ENCODE measurements around the gene NR2C2.

NR2C2 gene

DNA sequence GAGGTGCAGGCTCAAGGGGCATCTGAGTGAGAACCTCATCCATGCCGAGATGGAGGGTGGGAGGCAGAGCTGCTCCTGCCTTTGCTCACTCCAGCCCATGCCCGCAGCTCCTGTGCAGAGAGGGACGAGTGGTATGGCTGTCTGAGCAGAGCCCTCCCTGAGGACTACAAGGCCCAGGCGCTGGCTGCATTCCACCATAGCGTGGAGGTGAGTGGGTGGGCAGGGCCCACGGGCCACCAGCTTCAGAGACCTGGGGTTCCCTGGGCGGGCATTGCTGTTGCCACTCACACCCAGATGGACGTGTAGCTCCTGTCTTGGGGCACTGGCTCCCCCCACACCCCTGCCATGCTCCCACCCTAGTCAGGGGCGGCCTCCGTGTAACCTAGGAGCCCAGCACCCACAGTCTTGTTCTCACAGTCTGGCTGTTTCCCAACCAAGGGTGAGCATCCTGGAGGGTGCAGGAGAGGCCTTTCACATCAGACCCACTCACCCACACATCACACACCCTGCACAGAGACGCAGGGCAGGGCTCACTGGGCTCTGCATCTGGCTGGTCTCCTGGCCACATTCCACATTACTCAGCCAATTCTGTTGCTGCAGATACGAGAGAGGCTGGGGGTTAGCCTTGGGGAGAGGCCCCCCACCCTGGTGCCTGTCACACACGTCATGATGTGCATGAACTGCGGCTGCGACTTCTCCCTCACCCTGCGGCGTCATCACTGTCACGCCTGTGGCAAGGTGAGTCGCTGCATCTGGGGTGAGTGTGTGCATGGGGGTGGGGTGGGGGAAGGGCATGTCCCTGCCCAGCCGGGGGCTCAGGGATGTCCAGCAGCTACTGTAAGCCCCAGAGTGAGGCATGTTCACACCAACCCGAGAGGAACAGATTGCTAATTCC lies 25.3 kb upstream of the NR2C2 start:
- DNase-seq (ENCODE audit: low read depth in 3 of 3): no peak

DNA sequence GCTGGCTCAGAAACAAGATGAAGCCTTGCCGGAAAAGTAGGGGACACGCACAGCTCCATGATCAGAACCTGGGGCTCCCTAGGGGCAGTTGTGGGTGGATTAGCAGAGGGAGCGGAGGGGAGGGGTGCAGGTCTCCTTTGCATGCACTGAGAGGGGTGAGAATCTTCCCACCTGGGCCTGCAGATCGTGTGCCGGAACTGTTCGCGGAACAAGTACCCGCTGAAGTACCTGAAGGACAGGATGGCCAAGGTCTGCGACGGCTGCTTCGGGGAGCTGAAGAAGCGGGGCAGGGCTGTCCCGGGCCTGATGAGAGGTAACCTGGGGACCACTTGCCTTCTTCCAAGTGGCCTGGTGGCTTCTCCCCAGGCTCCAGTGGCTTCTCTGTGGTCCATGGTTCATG lies 24.5 kb upstream of the NR2C2 start:
- no peak for DNase-seq (ENCODE audit: low read depth in 3 of 3)

DNA sequence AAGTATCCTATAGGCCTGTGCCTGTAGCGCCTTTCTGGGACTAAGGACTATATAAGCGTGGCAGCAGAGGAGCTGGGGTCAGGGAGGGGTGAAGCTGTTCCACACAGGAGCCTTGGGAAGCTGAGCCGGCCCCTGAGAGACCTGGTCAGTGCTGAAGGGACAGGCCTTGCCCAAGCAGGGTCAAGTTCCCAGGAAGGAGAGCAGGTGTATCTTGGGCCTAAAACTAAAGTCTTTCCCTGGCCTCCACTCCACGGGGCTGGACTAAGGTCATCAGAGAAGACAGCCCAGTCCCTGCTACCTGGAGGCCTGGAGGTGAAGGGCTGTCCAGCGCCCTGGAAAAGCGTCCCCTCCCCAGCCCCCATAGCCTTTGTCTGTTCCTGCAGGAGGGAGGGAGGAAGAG lies 23.9 kb upstream of the NR2C2 start:
- DNase-seq (ENCODE audit: low read depth in 3 of 3): no peak

DNA sequence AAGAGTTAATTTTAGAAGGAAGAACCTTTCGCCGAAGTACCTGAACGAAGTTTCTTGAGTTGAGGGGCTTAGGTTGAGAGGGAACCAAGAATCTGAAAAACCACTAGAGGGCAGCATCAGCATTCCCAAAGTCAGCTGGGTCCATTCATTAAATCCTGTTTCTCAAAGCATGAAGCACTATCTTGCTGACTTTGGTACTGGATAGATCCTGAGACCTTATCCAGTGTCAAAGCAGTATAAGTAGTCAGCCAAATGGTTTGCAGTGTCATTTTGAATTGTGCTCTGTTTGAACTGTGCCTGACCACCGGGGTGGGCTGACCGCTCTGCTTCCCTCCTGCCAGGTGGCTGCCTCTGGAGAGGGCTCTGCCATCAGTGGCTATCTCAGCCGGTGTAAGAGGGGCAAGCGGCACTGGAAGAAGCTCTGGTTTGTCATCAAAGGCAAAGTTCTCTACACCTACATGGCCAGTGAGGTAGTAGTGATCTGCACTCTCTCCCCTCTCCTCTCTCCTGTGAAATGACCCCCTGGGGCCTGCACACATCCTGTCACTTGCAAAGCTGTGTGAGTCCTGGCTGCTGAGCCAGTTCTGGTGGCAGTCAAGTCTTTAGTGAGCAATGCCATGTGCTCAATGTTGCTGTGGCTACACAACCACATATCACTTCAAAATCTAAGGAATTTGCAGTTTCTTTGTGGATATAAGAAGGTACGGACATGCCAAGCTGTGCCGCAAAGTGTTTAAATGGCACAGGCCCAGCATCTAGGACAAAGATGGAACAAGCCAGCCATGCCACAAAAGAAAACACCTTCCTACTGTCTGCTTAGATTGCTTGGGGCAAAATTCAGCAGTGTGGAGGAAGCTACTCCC lies 21.4 kb upstream of the NR2C2 start:
- DNase-seq (ENCODE audit: low read depth in 3 of 3): no peak

DNA sequence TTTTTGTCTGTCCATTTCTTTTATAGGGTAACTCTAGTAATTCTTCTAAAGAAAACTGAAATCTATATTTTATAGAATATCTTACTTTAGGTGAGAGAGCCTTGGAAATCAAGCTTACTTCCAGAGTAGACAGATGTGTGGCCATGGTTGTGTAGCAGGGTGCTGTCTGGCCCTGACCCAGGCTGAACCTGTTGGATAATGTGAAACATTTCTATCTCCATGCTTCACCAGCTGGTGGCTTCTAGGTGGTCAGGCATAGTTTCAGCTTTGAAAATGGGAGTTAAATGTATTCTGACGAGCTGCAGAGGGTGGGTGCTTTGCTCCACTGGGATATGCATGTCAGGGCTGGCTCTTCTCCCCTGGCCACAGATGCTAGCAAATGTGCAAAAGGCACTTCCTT lies 20.8 kb upstream of the NR2C2 start:
- no peak for DNase-seq (ENCODE audit: low read depth in 3 of 3)

DNA sequence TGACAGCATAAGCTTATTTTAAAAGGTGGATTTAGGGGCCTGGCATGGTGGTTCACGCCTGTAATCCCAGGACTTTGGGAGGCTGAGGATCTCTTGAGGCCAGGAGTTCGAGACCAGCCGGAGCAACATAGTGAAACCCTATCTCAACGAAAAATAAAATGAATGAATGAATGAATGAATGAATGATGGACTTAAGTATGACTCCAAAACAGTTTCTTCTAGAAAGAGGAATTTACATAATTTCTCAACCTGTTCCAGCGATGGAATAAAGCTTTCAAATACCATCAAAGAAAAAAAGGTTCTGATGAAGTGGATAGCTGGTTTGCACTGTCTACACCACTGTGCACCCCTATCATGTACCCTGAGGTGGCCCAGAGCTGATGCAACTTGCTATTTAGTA lies 20.1 kb upstream of the NR2C2 start:
- no peak for DNase-seq (ENCODE audit: low read depth in 3 of 3)

DNA sequence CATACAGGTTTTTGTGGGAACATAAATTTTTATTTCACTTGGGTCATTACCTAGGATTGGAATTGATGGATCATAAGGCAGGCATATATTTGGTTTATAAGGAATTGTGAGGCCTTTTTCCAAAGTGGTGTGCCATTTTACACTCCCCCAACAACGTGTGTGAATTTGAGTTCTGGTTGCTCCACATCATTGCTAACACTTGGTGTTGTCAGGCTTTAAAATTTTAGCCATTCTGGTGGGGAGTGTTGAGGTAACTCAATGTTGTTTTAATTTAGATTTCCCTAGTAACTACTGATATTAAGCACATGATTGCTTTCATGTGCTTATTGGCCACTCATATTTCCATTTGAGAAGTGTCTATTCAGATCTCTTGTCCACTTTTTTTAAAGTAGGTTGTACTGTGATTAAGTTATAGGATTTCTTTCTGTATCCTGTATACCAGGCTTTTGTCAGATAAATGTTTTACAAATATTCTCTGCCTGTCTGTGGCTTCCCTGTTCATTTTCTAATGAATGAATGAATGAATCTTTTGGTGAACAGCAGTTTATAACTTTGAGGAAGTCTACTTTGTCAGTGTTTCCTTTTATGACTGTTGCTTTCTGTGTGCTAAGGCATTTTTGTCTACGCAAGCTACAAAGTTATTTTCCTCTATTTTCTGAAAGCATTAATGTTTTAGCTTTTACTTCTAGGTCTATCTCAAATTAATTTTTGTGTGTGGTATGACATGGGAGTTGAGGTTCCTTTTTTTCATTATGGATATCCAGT lies 17.9 kb upstream of the NR2C2 start:
- no peak for DNase-seq (ENCODE audit: low read depth in 3 of 3)

DNA sequence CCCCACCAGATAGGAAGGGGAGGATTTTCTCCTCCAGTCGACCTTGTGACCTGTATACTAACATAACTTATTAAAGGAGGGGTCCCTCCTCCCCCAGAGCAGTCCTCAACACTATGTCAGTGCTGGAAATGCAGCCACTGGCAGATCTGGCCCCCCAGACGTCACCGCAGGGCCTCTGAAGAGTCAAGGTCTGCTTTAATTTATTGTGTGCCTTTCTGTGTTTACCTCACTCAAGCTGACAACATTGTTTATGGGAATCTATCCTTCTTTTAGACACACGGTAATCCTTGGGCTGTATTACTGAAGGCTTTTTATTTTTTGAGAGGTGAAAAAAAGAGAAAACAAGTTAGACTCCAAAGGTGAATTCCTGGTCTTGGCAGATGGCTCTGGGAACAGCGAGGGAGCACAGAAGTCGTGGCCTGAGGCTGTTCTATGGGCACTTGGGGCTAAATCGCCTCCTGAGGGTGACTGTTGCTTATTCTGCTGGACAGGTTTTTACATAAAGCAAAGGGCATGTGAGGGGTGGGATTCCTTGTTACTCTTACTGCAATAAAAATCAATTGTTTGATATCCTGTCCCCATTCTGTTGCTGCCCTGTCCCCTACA lies 13.5 kb upstream of the NR2C2 start:
- DNase-seq (ENCODE audit: low read depth in 3 of 3): no peak

DNA sequence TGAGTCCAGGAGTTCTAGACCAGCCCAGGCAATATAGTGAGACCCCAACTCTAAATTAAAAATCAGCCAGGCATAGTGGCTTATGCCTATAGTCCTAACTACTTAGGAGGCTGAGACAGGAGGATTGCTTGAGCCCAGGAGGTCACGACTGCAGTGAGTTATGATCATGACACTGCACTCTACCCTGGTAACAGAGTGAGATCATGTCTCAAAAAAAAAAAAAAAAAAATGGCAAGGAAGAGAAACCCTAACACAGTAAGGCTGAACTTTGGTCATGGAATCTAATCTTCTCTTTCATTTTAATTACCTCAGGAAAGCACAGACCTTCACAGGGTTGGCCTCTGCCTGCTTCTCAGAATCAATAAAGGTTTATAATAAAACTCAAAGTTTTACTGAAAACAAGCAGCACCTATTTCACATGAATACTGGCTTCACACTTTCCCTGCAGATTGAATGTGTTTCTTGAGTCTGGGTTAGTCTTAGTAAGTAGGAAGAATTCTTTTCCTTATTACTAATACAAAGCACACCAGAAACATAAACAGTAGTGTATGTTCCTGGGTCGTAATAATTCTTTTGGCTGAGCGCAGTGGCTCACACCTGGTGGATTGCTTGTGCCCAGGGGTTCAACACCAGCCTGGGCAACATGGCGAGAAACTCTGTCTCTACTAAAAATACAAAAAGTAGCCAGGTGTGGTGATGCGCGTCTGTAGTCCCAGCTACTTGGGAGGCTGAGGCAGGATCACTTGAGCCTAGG lies 11.6 kb upstream of the NR2C2 start:
- no peak for DNase-seq (ENCODE audit: low read depth in 3 of 3)

DNA sequence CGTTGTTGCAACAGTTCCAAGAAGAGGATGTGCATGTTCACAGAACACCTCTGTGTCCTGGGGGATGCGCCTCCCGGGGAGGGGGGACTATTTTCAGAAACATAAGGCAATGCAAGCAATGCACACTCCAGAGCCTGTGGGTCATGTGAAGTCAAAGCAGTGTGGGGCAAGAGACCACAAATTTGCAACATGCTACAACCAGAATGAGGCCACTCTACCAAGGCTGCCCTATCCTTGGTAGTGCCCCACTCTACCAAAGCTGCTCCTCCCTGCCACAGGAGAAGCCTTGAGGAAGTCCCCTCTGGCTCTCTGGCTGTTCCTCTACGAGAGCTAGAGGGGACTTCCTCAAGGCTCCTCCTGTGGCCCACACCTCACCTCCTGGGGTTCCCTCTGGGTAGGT lies 8.4 kb upstream of the NR2C2 start:
- DNase-seq (ENCODE audit: low read depth in 3 of 3): no peak

DNA sequence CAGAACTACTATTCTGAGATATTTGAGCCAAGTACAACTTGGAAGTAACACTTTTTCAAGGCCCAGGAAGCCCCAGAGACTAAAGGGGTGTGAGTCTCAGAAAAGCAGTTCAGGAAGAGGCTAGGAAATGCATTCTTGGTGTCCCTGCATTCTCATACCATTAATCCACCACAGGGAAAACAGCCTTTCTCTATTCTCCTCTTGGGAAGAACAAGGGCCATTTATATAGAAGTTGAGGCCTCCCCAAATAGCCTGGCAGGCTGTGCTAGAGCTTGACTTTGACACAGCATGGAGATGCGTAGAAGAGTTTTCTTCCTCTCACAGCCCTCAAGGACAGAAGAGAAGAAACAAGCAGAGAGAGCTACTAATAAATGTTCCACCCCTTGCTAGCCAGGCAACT lies 5.5 kb upstream of the NR2C2 start:
- DNase-seq (ENCODE audit: low read depth in 3 of 3): no peak

DNA sequence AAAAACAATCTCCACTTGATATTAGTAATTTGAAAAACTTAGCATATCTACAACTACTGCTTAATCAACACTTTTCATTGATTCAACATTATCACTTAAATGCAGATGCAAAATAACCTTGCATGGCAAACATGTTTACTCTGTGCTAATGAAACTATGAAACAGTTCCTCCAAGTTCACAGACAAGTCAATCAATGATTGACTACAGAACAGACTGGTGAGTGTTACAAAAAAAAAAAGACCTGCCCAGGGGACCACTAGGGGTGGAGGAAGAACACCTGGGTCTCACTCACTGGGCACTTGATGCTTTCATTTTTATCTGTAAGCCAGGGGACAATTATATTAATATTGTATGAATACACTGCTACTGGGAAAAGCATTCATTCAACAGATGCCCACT lies 4.3 kb upstream of the NR2C2 start:
- no peak for DNase-seq (ENCODE audit: low read depth in 3 of 3)

DNA sequence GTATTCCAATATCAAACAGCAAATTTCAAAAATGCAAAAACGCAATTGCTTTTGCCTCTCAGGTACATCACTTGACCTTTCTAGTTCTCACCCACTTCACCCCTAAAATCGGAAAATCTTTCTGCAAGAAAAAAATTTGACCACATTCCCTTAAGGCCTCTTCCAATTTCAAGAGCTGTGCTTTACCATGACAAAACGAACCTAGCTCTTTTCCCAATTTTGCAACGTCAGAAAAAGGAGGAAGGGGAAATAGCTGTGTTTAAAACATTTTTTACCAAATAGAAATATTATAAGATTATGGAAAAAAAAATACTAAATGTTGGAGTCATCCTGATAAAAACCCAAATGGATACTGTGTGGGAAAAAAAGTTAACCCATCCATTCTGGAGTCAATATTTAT lies 1.1 kb upstream of the NR2C2 start:
- DNase-seq (ENCODE audit: low read depth in 3 of 3): no peak

DNA sequence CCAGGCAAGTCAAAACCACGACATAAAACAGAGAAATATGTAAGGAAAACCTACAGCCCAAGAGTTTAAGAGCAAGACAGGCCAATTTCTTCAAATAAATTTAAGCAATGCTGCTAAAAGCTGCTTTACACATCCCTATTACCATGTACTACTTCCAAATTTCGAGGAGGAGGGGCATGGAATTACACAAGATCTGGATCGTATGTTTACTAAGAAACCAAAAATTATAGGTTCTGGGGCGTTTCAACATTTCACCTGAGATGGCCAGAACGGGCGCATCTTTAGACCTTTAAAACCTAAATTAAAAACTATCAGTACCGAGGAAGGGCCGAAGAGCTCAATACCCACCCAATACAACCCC lies 664 bp upstream of the NR2C2 start:
- DNase-seq (ENCODE audit: low read depth in 3 of 3): no peak

DNA sequence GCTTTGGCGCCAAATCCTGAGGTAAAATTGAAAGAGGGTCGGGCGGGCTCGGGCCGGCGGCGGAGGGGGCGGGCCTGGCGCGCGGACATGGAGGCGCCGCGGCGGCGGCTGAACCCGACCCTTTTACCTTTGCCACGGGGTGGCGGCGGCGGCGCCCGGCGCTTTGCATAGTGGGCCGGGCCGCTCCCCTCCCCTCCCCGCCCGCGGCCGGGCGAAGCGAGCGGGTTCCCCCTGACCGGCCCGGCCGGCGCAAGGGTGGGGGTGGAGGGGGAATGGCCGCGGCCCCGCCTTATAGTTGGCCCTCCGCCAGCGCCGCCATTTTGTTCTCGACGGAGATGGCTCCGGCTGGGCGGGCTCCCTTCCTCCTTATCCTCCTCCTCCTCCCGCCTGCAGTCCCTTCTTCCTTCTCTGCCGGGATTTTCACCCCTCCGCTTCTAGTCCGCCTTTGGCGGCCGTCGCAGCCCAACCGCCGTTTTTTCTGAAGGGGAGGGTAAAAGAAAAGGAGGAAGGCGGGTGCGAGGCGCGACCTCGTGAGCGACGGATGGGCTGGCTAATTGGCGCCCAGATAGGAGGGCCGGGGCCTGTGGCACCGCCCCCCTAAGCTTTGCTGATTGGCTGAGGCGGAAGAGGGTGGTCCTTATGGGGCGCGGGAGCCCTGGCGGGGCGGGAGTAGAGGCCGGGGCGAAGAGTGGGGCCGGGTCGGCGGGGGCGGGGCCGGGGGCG lies 664 bp downstream of the NR2C2 start:
- peak; percentile 89 to 94 (median 94) for DNase-seq (ENCODE audit: low read depth in 3 of 3)

DNA sequence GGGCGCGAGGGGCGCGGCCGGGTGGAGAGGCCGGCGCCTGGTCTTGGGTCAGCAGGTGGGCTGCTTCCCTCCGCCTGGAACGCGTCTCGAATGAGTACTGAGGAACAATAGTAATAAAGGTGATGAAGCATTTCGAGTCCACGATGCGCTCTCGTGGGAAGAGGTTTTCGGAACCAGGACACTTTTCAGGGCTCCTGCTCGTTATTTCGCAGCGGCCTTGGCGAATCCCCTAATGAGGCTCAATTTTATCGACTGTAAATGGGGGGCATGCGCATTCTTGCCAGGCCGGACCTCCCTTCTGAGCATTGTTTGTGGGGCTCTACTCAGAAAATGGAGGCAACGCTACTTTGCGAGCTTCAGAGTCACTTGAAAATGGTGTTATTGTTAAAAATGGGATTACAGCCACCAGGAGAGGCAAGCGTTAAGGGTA lies 1.2 kb downstream of the NR2C2 start:
- no peak for DNase-seq (ENCODE audit: low read depth in 3 of 3)

DNA sequence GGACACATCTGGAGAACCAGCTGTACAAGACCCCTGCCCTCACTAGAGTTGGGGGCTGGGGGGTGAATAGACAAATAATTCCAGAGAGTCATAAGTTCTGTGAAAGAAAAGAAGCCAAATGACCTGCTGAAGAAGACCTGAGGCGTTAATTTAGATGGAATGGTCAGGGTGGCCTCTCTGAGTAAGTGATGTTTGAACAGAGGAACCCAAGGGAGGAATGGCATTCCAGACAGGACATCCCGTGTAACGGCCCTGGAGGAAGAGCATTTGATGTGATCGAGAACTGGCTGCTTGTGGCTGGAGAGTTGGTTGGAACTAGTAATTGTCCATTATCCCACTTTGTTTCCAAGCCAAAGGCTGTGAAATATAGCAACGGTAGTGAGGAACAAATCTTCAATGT lies 1.7 kb downstream of the NR2C2 start:
- no peak for DNase-seq (ENCODE audit: low read depth in 3 of 3)

DNA sequence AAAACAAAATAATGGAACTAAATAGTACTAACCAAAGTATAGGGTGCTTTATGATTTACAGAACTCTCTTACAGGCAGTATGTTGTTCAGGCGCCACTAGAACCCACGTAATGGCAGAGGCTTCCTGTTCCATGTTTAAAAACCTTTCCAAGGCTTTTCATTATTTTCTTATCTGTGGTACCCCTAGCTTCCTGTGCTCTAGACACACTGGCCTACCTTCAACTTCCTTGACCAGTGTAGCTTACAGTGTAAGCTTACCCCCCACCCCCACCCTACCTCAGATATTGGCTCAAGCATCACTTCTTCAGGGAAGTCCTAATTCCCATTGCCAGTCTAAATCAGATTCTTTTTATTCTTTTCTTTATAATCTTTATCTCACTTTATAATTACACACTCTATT lies 2.9 kb downstream of the NR2C2 start:
- DNase-seq (ENCODE audit: low read depth in 3 of 3): no peak

DNA sequence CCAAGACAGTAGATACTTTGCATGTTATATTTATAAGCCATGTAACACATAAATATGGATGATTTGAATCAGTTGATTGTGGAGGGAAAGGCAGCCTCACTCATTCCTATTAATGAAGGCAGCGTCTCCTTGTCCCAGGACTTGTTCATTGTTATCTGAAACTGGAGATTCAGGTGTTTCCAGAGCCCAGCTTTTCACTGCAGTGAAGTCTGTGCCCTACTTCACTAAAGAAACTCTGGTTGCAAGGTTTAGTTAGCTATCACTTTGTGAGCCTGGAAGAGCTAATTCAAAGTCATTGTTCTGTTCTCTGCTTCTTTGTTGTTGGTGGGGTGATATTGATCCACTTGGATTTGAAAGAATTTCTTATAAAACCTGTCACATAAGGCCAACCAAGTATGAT lies 9.8 kb downstream of the NR2C2 start:
- DNase-seq (ENCODE audit: low read depth in 3 of 3): no peak

DNA sequence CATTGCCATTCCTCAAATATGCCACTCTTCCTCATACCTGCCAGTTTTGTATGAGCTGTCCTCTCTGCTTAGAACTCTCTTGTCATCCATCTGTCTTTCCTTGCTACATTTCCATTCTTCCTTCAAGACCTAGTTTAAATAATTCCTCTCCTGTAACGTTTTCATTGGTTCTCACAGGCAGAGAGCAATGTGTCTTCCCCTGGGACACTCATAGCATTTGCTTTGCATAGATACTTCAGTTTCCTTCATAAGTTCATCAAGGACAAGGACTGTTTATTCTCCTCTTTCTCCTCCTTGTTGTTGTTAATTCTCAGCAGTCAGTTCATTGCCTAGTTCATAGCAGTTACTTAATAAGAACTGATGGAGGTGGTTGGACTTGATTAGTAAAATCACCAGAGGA lies 10.5 kb downstream of the NR2C2 start:
- DNase-seq (ENCODE audit: low read depth in 3 of 3): no peak
